Measurements from ENCODE around the gene NRK.
"Not testable (repeated sequence)": the region's sequence is repeated elsewhere in the genome, so short reads cannot be mapped to it uniquely, and the experiment has no call there.

NRK gene, protein sequence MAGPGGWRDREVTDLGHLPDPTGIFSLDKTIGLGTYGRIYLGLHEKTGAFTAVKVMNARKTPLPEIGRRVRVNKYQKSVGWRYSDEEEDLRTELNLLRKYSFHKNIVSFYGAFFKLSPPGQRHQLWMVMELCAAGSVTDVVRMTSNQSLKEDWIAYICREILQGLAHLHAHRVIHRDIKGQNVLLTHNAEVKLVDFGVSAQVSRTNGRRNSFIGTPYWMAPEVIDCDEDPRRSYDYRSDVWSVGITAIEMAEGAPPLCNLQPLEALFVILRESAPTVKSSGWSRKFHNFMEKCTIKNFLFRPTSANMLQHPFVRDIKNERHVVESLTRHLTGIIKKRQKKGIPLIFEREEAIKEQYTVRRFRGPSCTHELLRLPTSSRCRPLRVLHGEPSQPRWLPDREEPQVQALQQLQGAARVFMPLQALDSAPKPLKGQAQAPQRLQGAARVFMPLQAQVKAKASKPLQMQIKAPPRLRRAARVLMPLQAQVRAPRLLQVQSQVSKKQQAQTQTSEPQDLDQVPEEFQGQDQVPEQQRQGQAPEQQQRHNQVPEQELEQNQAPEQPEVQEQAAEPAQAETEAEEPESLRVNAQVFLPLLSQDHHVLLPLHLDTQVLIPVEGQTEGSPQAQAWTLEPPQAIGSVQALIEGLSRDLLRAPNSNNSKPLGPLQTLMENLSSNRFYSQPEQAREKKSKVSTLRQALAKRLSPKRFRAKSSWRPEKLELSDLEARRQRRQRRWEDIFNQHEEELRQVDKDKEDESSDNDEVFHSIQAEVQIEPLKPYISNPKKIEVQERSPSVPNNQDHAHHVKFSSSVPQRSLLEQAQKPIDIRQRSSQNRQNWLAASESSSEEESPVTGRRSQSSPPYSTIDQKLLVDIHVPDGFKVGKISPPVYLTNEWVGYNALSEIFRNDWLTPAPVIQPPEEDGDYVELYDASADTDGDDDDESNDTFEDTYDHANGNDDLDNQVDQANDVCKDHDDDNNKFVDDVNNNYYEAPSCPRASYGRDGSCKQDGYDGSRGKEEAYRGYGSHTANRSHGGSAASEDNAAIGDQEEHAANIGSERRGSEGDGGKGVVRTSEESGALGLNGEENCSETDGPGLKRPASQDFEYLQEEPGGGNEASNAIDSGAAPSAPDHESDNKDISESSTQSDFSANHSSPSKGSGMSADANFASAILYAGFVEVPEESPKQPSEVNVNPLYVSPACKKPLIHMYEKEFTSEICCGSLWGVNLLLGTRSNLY (N-terminal part only)

GRCh38 chrX:105822138-105823091 is at the start of gene NRK:
Gene NRK, plus strand, starts transcription at chrX:105822539. Its CDS starts 307 bp downstream, at chrX:105822846.
- Histone ChIP-seq H3K4me3 (ENCODE audit: low read depth, low read length) (peak within 1 kb of the TSS; percentile 74), H3K27me3 (ENCODE audit: insufficient read depth, low read length) (peaks cover 20% of the 10 kb centered on the region)

GRCh38 chrX:105773801-105774200 is 48.5 kb upstream of the NRK start:
- Histone ChIP-seq H3K4me1 (ENCODE audit: control insufficient read depth, insufficient read depth, low read length, unreplicated experiment) (no peaks in the 10 kb centered on the region), H3K36me3 (ENCODE audit: insufficient read depth, low read length) (no peaks in the 10 kb centered on the region), H2AFZ (ENCODE audit: low read length, unreplicated experiment) (no peak overlapping the region), H3K27ac (ENCODE audit: low read depth, low read length) (no peak overlapping the region), H3K27me3 (ENCODE audit: insufficient read depth, low read length) (no peaks in the 10 kb centered on the region), H3K4me3 (ENCODE audit: low read depth, low read length) (no peak overlapping the region), H3K79me2 (ENCODE audit: control insufficient read depth, insufficient read depth, low read length, unreplicated experiment) (no peaks in the 10 kb centered on the region)

More at GRCh38 chrX:105822138-105823091, at the start of gene NRK:
- no peak within 1 kb of the TSS for H2AFZ ChIP-seq (ENCODE audit: low read length, unreplicated experiment)
- H3K27ac ChIP-seq (ENCODE audit: low read depth, low read length): no peak within 1 kb of the TSS
- no peaks in the 10 kb centered on the region for H3K36me3 ChIP-seq (ENCODE audit: insufficient read depth, low read length)
- H3K4me1 ChIP-seq (ENCODE audit: control insufficient read depth, insufficient read depth, low read length, unreplicated experiment): no peaks in the 10 kb centered on the region
- H3K79me2 ChIP-seq (ENCODE audit: control insufficient read depth, insufficient read depth, low read length, unreplicated experiment): no peaks in the 10 kb centered on the region

GRCh38 chrX:105775679-105776078 is 46.7 kb upstream of the NRK start:
- Histone ChIP-seq H3K36me3 (ENCODE audit: insufficient read depth, low read length) (no peaks in the 10 kb centered on the region), H3K27ac (ENCODE audit: low read depth, low read length) (no peak overlapping the region), H2AFZ (ENCODE audit: low read length, unreplicated experiment) (no peak overlapping the region), H3K4me3 (ENCODE audit: low read depth, low read length) (no peak overlapping the region), H3K27me3 (ENCODE audit: insufficient read depth, low read length) (no peaks in the 10 kb centered on the region), H3K4me1 (ENCODE audit: control insufficient read depth, insufficient read depth, low read length, unreplicated experiment) (no peaks in the 10 kb centered on the region), H3K79me2 (ENCODE audit: control insufficient read depth, insufficient read depth, low read length, unreplicated experiment) (no peaks in the 10 kb centered on the region)

DNA sequence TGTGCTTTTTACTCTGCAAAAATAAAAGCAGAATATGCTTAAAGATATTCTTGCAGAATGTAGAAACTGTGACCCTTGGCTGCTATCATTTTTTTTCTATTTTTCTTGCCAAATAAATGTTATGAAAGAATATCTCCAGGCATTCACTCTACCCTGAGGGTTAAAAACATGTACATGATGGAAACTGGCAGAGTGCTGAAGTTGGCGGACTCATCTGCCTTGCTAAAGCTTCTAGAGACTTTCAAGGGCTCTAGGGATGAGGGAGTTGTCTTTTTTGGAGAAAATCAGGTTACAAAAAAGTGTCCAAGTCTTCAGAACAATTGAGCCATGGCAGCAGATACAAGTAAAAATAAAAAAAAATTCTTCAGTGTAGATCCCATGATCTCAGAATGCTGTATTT is 40.5 kb upstream of the NRK start:
- Histone ChIP-seq H3K36me3 (ENCODE audit: insufficient read depth, low read length) (no peaks in the 10 kb centered on the region), H3K27me3 (ENCODE audit: insufficient read depth, low read length) (no peaks in the 10 kb centered on the region), H3K4me1 (ENCODE audit: control insufficient read depth, insufficient read depth, low read length, unreplicated experiment) (no peaks in the 10 kb centered on the region), H3K27ac (ENCODE audit: low read depth, low read length) (no peak overlapping the region), H3K4me3 (ENCODE audit: low read depth, low read length) (no peak overlapping the region), H2AFZ (ENCODE audit: low read length, unreplicated experiment) (no peak overlapping the region), H3K79me2 (ENCODE audit: control insufficient read depth, insufficient read depth, low read length, unreplicated experiment) (no peaks in the 10 kb centered on the region)

GRCh38 chrX:105796877-105797276 is 25.5 kb upstream of the NRK start:
- H3K27ac ChIP-seq (ENCODE audit: low read depth, low read length); H2AFZ ChIP-seq (ENCODE audit: low read length, unreplicated experiment); H3K36me3 ChIP-seq (ENCODE audit: insufficient read depth, low read length); H3K4me1 ChIP-seq (ENCODE audit: control insufficient read depth, insufficient read depth, low read length, unreplicated experiment); H3K27me3 ChIP-seq (ENCODE audit: insufficient read depth, low read length); H3K4me3 ChIP-seq (ENCODE audit: low read depth, low read length); H3K79me2 ChIP-seq (ENCODE audit: control insufficient read depth, insufficient read depth, low read length, unreplicated experiment): not testable (repeated sequence)

DNA sequence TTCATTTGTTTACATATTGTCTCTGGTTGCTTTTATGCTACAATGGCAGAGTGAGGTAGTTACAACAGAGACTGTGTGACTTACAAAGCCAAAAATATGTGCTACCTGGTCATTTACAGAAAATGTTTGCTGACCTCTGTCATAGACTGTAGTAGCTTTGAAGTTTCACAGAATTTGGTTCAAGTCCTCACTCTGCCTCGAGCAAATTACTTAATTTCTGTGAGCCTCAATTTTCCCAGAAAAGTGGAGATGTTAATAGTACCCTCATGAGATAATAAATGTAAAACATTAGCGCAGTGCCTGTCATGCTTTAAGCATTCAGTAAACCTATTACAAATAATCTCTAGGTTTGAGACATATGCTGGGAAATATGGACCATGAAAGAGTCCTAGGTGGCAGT is 18.4 kb upstream of the NRK start:
- no peaks in the 10 kb centered on the region for H3K36me3 ChIP-seq (ENCODE audit: insufficient read depth, low read length)
- H3K4me1 ChIP-seq (ENCODE audit: control insufficient read depth, insufficient read depth, low read length, unreplicated experiment): no peaks in the 10 kb centered on the region
- no peaks in the 10 kb centered on the region for H3K79me2 ChIP-seq (ENCODE audit: control insufficient read depth, insufficient read depth, low read length, unreplicated experiment)
- H3K4me3 ChIP-seq (ENCODE audit: low read depth, low read length): no peak overlapping the region
- H3K27ac ChIP-seq (ENCODE audit: low read depth, low read length): no peak overlapping the region
- H2AFZ ChIP-seq (ENCODE audit: low read length, unreplicated experiment): no peak overlapping the region
- H3K27me3 ChIP-seq (ENCODE audit: insufficient read depth, low read length): no peaks in the 10 kb centered on the region

DNA sequence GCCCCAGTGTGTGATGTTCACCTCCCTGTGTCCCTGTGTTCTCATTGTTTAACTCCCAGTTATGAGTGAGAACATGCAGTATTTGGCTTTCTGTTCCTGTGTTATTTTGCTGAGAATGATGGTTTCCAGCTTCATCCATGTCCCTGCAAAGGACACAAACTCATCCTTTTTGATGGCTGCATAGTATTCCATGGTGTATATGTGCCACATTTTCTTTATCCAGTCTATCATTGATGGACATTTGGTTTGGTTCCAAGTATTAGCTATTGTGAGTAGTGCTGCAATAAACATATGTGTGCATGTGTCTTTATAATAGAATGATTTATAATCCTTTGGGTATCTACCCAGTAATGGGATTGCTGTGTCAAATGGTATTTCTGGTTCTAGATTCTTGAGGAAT is 16.7 kb upstream of the NRK start:
- not testable (repeated sequence) for H3K79me2 ChIP-seq (ENCODE audit: control insufficient read depth, insufficient read depth, low read length, unreplicated experiment); H3K27ac ChIP-seq (ENCODE audit: low read depth, low read length); H3K4me3 ChIP-seq (ENCODE audit: low read depth, low read length); H3K36me3 ChIP-seq (ENCODE audit: insufficient read depth, low read length); H3K4me1 ChIP-seq (ENCODE audit: control insufficient read depth, insufficient read depth, low read length, unreplicated experiment); H3K27me3 ChIP-seq (ENCODE audit: insufficient read depth, low read length); H2AFZ ChIP-seq (ENCODE audit: low read length, unreplicated experiment)

DNA sequence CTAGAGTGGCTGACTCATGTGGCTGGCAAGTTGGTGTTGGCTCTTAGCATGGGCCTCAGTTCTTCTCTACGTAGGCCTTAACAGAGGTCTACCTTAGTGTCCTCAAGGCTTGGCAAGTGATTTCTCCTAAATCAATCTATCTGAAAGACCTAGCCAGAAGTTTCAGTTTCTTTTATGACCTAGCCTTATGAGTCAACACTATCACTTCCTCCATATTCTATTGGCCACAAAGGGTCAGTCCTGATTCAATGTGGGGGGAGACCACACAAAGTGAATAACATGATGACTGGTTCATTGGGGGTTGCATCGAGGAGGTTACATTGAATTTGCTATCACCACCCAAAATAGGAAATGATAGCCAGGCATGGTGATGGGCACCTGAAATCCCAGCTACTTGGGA is 5.8 kb upstream of the NRK start:
- H3K4me3 ChIP-seq (ENCODE audit: low read depth, low read length): no peak overlapping the region
- H3K79me2 ChIP-seq (ENCODE audit: control insufficient read depth, insufficient read depth, low read length, unreplicated experiment): no peaks in the 10 kb centered on the region
- H3K27me3 ChIP-seq (ENCODE audit: insufficient read depth, low read length): peaks cover 12% of the 10 kb centered on the region
- H3K36me3 ChIP-seq (ENCODE audit: insufficient read depth, low read length): no peaks in the 10 kb centered on the region
- no peak overlapping the region for H3K27ac ChIP-seq (ENCODE audit: low read depth, low read length)
- no peaks in the 10 kb centered on the region for H3K4me1 ChIP-seq (ENCODE audit: control insufficient read depth, insufficient read depth, low read length, unreplicated experiment)
- H2AFZ ChIP-seq (ENCODE audit: low read length, unreplicated experiment): no peak overlapping the region

DNA sequence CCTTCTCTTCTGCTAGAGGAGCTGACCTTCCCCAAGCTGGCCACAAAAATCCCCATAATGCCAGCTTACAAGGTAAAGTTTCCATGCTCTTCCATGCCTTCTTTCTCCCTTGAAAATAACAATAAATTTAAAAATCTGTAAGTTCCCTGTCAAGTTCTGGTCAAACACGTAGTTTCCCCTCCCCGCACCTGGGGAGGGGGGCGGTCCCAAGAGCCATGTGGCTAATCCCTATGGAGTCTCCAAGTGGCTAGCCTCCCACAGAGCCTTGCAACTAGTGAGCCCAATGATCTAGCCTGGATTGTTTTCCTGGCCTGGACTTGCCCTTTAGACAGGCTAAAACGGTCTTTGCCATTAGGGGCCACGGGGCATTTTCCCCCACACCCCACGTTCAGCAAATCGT is 2.1 kb upstream of the NRK start:
- H3K27me3 ChIP-seq (ENCODE audit: insufficient read depth, low read length): peaks cover 20% of the 10 kb centered on the region
- no peak overlapping the region for H2AFZ ChIP-seq (ENCODE audit: low read length, unreplicated experiment)
- no peaks in the 10 kb centered on the region for H3K79me2 ChIP-seq (ENCODE audit: control insufficient read depth, insufficient read depth, low read length, unreplicated experiment)
- no peaks in the 10 kb centered on the region for H3K4me1 ChIP-seq (ENCODE audit: control insufficient read depth, insufficient read depth, low read length, unreplicated experiment)
- H3K27ac ChIP-seq (ENCODE audit: low read depth, low read length): no peak overlapping the region
- H3K4me3 ChIP-seq (ENCODE audit: low read depth, low read length): no peak overlapping the region
- H3K36me3 ChIP-seq (ENCODE audit: insufficient read depth, low read length): no peaks in the 10 kb centered on the region

Data from ACC112 (cell line).